Measurements from ENCODE around the gene VPS33A.

The VPS33A gene

DNA sequence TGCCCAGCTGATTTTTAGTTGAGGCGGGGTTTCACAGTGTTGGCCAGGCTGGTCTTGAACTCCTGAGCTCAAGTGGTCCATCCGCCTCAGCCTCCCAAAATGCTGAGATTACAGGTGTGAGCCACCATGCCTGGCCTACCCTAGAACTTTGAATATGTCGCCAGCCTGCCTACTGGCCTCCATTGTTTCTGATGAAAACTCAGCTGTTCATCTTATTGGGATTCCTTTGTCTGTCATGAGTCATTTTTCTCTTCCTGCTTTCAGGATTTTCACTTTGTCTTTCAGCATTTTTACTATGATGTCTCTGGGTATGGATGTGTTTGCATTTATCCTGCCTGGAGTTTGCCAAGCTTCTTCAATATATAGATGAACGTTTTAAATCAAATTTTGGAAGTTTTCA lies 70.9 kb downstream of the VPS33A start:
- TF ChIP-seq FOXP2 (optimal IDR thresholded peaks at IDR 0.05; ENCODE audit: borderline replicate concordance, extremely low read depth, extremely low read length, insufficient read depth): no peak
- no peak for TF ChIP-seq REST (IDR thresholded peaks at IDR 0.05; ENCODE audit: insufficient read depth in 1 of 2, low read depth in 2 of 2, low read length in 2 of 2)
- TF ChIP-seq SIN3A (IDR thresholded peaks at IDR 0.05; ENCODE audit: borderline replicate concordance, insufficient read depth, low read length): no peak
- TF ChIP-seq POLR2AphosphoS5 (IDR thresholded peaks at IDR 0.05; ENCODE audit: low read depth, low read length): no peak
- TF ChIP-seq TAF1 (IDR thresholded peaks at IDR 0.05; ENCODE audit: borderline replicate concordance, insufficient read depth, low read length): no peak

- TF ChIP-seq TAF1 (IDR thresholded peaks at IDR 0.05; ENCODE audit: borderline replicate concordance, insufficient read depth, low read length): no peak
- no peak for TF ChIP-seq POLR2AphosphoS5 (IDR thresholded peaks at IDR 0.05; ENCODE audit: low read depth, low read length)
- no peak for TF ChIP-seq SIN3A (IDR thresholded peaks at IDR 0.05; ENCODE audit: borderline replicate concordance, insufficient read depth, low read length)
- TF ChIP-seq FOXP2 (optimal IDR thresholded peaks at IDR 0.05; ENCODE audit: borderline replicate concordance, extremely low read depth, extremely low read length, insufficient read depth): no peak
Observed at GRCh38 chr12:122194804-122195203, 71.5 kb downstream of the VPS33A start.

GRCh38 chr12:122192441-122192840 lies 73.9 kb downstream of the VPS33A start:
- TF ChIP-seq REST (IDR thresholded peaks at IDR 0.05; ENCODE audit: insufficient read depth in 1 of 2, low read depth in 2 of 2, low read length in 2 of 2) (no peak), SIN3A (IDR thresholded peaks at IDR 0.05; ENCODE audit: borderline replicate concordance, insufficient read depth, low read length) (no peak), TAF1 (IDR thresholded peaks at IDR 0.05; ENCODE audit: borderline replicate concordance, insufficient read depth, low read length) (no peak), POLR2AphosphoS5 (IDR thresholded peaks at IDR 0.05; ENCODE audit: low read depth, low read length) (no peak), FOXP2 (optimal IDR thresholded peaks at IDR 0.05; ENCODE audit: borderline replicate concordance, extremely low read depth, extremely low read length, insufficient read depth) (no peak)

GRCh38 chr12:122190842-122191668 lies 75.2 kb downstream of the VPS33A start:
- TF ChIP-seq REST (IDR thresholded peaks at IDR 0.05; ENCODE audit: insufficient read depth in 1 of 2, low read depth in 2 of 2, low read length in 2 of 2) (no peak), FOXP2 (optimal IDR thresholded peaks at IDR 0.05; ENCODE audit: borderline replicate concordance, extremely low read depth, extremely low read length, insufficient read depth) (no peak), TAF1 (IDR thresholded peaks at IDR 0.05; ENCODE audit: borderline replicate concordance, insufficient read depth, low read length) (no peak), SIN3A (IDR thresholded peaks at IDR 0.05; ENCODE audit: borderline replicate concordance, insufficient read depth, low read length) (no peak), POLR2AphosphoS5 (IDR thresholded peaks at IDR 0.05; ENCODE audit: low read depth, low read length) (no peak)

DNA sequence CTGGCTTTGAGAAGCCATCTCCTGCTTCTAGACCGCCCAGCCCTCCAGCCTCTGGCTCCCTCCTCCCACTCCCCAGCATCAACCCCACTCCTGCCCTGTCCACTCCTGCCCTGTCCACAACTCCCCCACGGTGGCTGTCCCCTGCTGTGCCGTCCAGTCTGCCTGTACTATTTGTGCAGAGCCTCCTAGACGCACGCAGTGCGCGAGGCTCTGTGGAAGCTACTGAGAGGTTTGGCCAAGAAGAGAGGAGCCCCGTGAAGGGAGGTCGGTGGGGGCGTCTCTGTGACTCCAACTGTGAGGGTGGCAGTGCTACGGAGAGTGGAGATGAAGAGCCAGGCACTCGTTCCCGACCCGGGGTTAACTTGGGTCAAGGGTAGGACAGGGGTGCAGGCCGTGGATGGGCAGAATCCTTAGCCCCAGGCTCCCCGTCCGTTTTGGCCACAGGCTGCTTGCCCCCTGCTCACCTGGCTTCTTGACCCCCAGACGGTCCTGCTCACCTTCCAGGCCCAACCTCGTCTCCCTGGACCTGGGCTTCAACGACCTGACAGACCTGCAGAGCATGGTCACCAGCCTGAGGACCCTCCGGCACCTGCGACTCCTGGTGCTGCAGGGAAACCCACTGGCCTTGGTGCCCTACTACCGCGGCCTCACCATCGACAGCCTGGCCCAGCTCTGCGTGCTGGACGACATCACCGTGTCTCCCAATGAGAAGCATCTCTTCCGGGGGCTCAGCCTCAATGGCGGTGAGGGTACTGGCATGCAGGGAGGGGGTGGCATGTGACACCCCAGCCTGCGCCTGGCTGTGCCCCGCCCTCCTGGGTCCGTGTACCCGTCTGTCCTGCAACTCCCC lies 76.4 kb downstream of the VPS33A start:
- TF ChIP-seq FOXP2 (optimal IDR thresholded peaks at IDR 0.05; ENCODE audit: borderline replicate concordance, extremely low read depth, extremely low read length, insufficient read depth): no peak
- TF ChIP-seq SIN3A (IDR thresholded peaks at IDR 0.05; ENCODE audit: borderline replicate concordance, insufficient read depth, low read length): no peak
- no peak for TF ChIP-seq TAF1 (IDR thresholded peaks at IDR 0.05; ENCODE audit: borderline replicate concordance, insufficient read depth, low read length)
- no peak for TF ChIP-seq POLR2AphosphoS5 (IDR thresholded peaks at IDR 0.05; ENCODE audit: low read depth, low read length)
- TF ChIP-seq REST (IDR thresholded peaks at IDR 0.05; ENCODE audit: insufficient read depth in 1 of 2, low read depth in 2 of 2, low read length in 2 of 2): no peak

Measured in PFSK-1 (cell line).